Body of pancreas (tissue), 4 donors: ENCODE measurements around the gene ADAMTSL1. TPM values are rescaled to one million over a fixed set of nuclear protein-coding genes. Genes with fewer than 3 reads are reported as not detected.

Experiments
- ATAC-seq: fragments of 150-250 bp; one replicate; pipeline ENCODE4 v1.9.1; 2016
- DNase-seq, 4 donors: peaks; one replicate each; pipeline ENCODE4 v3.0.0-alpha.2; 2019
- H3K27ac ChIP-seq, 4 donors: fragments of 200-600 bp; sonication (generic); 1 replicate in 3 of 4; 2 replicates in 1 of 4; pipeline versions ENCODE4 v1.5.1 to v1.6.1; 2016 to 2019; ENCODE audit warnings: mild to moderate bottlenecking in 1 of 4, mixed read lengths in 1 of 4, moderate library complexity in 1 of 4
- H3K27me3 ChIP-seq, 2 donors: fragments of 200-600 bp; sonication (generic); one replicate each; pipeline ENCODE4 v1.6.0; 2016; ENCODE audit warnings: mild to moderate bottlenecking in 1 of 2
- H3K36me3 ChIP-seq, 2 donors: fragments of 200-600 bp; sonication (generic); replicated peaks in 1 of 2; 2 replicates each; pipeline ENCODE4 v1.5.1; 2016; ENCODE audit warnings: low read depth in 2 of 2; ENCODE audit not compliant: insufficient read depth in 1 of 2
- H3K4me1 ChIP-seq: fragments of 200-600 bp; sonication (generic); one replicate; pipeline ENCODE4 v1.6.0; 2016
- H3K4me3 ChIP-seq, 2 donors: fragments of 200-600 bp; sonication (generic); 1 replicate in 1 of 2; 2 replicates in 1 of 2; pipeline ENCODE4 v1.5.1; 2016 to 2019
- H3K9me3 ChIP-seq, 3 donors: fragments of 200-600 bp; sonication (generic); 1 replicate in 2 of 3; 2 replicates in 1 of 3; pipeline ENCODE4 v1.5.1; 2016
- CTCF ChIP-seq, 7 experiments: fragments of 450-650 bp in 4 of 7; fragments of 200-600 bp in 3 of 7; sonication (generic) in 3 of 7; IDR thresholded peaks; one replicate each; pipeline ENCODE4 v1.5.1; 2016 to 2019; ENCODE audit warnings: antibody characterized with exemption in 7 of 7
- POLR2A ChIP-seq, 3 donors: fragments of 450-650 bp; IDR thresholded peaks; one replicate each; pipeline ENCODE4 v1.6.1; 2016; ENCODE audit warnings: antibody characterized with exemption in 3 of 3, mild to moderate bottlenecking in 2 of 3
- WGBS, 2 donors: methylation state at CpG; one replicate each; pipeline ENCODE4 v1.1.5; 2017; 5-methylcytosine and 5-hydroxymethylcytosine counted together
- intact Hi-C: fragments of 100-400 bp; cut with DNase I; formaldehyde crosslinking; loops from one replicate; pipeline ENCODE4 v1.15.1; 2023
- total RNA-seq, 2 donors: library from RNA; depleted of rRNA; stranded (reverse); fragments of >200 nt; gene quantifications; one replicate each; pipeline ENCODE4 v1.1.0, GENCODE V29; 2016

The ADAMTSL1 gene
- total RNA-seq, 2 donors from 2014 or later = 0.52 to 0.99 TPM

GRCh38 chr9:18861609-18862544, 387.9 kb downstream of the ADAMTSL1 start:
- peak in 1 of 4 donors; percentile 10 for DNase-seq
- Histone ChIP-seq H3K27ac (no peak overlapping the region), H3K27me3 (no peaks in the 10 kb centered on the region), H3K9me3 (no peaks in the 10 kb centered on the region), H3K36me3 (no peaks in the 10 kb centered on the region), H3K4me1 (no peaks in the 10 kb centered on the region), H3K4me3 (no peak overlapping the region)
- TF ChIP-seq CTCF (IDR thresholded peaks at IDR 0.05) = no peak
- no peak for TF ChIP-seq POLR2A (IDR thresholded peaks at IDR 0.05)
- intact Hi-C loops = no loop called here
- 61 to 70% methylated on average over 14 of the region's 14 CpGs for WGBS, 2 donors
- ATAC-seq = no peak

- H3K36me3 ChIP-seq = no peaks in the 10 kb centered on the region
- H3K9me3 ChIP-seq = no peaks in the 10 kb centered on the region
- no peak for ATAC-seq
- no peak for TF ChIP-seq CTCF (IDR thresholded peaks at IDR 0.05)
- no peak for TF ChIP-seq POLR2A (IDR thresholded peaks at IDR 0.05)
- H3K4me1 ChIP-seq = no peaks in the 10 kb centered on the region
- no peaks in the 10 kb centered on the region for H3K27me3 ChIP-seq
- no peak overlapping the region for H3K27ac ChIP-seq
- DNase-seq = no peak
- intact Hi-C loops = no loop called here
- WGBS, 2 donors = 79 to 80% methylated on average over 4 of the region's 4 CpGs
- H3K4me3 ChIP-seq = no peak overlapping the region
Measured at GRCh38 chr9:18863791-18864190, 389.8 kb downstream of the ADAMTSL1 start.

GRCh38 chr9:18864516-18864915, 390.6 kb downstream of the ADAMTSL1 start:
- ATAC-seq = no peak
- Histone ChIP-seq H3K4me1 (no peaks in the 10 kb centered on the region), H3K9me3 (no peaks in the 10 kb centered on the region), H3K27ac (no peak overlapping the region), H3K27me3 (no peaks in the 10 kb centered on the region), H3K36me3 (no peaks in the 10 kb centered on the region), H3K4me3 (no peak overlapping the region)
- WGBS, 2 donors = 90 to 91% methylated on average over 1 of the region's 1 CpG
- no peak for DNase-seq
- intact Hi-C loops = no loop called here
- no peak for TF ChIP-seq CTCF (IDR thresholded peaks at IDR 0.05)
- TF ChIP-seq POLR2A (IDR thresholded peaks at IDR 0.05) = no peak

- intact Hi-C loops = no loop called here
- H3K9me3 ChIP-seq = peaks cover 0 to 8% (median 0%) of the 10 kb centered on the region in 3 donors
- H3K27ac ChIP-seq = no peak overlapping the region
- H3K4me1 ChIP-seq = no peaks in the 10 kb centered on the region
- no peaks in the 10 kb centered on the region for H3K36me3 ChIP-seq
- WGBS, 2 donors = 88 to 98% methylated on average over 3 of the region's 3 CpGs
- no peaks in the 10 kb centered on the region for H3K27me3 ChIP-seq
- H3K4me3 ChIP-seq = no peak overlapping the region
- no peak for DNase-seq
- no peak for ATAC-seq
- TF ChIP-seq POLR2A (IDR thresholded peaks at IDR 0.05) (no peak), CTCF (IDR thresholded peaks at IDR 0.05) (no peak)
Measured at GRCh38 chr9:18865542-18865941, 391.6 kb downstream of the ADAMTSL1 start.
